Measurements from ENCODE around the gene SYT8. TPM values are rescaled to one million over a fixed set of nuclear protein-coding genes. Genes with fewer than 3 reads are reported as not detected.
A peak's percentile ranks its signal among the peaks of the same experiment; 100 is the strongest.

The SYT8 gene
- total RNA-seq, 1 donor from 2014 or later, result not detected

GRCh38 chr11:1852877-1853276 lies 18.1 kb downstream of the SYT8 start, which contains the start of gene LSP1:
LSP1 (plus strand) TSS chr11:1853084; CDS start chr11:1853145, 61 bp downstream.
- DNase-seq (ENCODE audit: missing footprints), result peak; percentile 79
- ATAC-seq, result peak; percentile 4
- intact Hi-C loops (cut with DNase I), result no loop called here

DNA sequence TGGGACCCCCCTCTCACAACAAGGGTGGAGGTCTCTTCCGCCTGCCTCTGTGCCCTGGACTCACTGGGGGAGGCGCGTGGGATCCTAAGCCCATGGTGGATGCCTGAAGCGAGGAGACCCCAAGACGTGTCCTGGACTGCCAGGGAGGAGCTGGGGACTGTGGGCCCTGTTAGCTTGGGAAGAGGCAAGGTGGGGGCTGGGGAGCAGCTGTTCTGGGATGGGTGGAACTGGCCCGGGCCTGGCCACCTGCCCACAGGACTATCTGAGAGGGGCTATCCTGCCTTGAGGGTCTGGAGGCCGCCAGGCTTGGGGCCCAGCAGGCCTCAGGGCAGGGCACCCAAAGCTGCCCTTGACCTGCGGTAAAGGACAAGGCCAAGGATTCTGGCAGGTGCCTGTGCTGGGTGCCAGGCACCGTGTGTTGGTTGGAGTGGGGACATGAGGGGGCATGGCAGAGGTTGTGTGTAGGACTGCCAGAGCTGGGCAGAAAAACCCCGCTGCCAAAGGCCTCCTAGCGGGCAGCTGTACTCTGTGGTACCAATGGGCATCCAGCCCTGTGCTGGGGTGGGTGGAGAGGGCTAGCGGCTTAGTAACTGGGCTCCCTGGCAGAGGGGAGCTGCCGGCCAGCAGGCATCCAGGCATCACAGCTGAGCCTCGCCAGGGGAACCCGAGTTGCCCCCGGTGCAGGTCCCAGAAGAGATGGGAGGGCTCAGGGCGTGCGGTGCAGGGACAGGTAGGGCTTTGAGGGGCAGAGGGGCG lies 18.8 kb downstream of the SYT8 start:
- peak; percentile 59 for DNase-seq (ENCODE audit: missing footprints)
- intact Hi-C loops (cut with DNase I), result no loop called here
- no peak for ATAC-seq

- peak; percentile 55 for DNase-seq (ENCODE audit: missing footprints)
- no peak for ATAC-seq
- intact Hi-C loops (cut with DNase I), result no loop called here
These were observed 19.6 kb downstream of the SYT8 start for GRCh38 chr11:1854132-1854948.

DNA sequence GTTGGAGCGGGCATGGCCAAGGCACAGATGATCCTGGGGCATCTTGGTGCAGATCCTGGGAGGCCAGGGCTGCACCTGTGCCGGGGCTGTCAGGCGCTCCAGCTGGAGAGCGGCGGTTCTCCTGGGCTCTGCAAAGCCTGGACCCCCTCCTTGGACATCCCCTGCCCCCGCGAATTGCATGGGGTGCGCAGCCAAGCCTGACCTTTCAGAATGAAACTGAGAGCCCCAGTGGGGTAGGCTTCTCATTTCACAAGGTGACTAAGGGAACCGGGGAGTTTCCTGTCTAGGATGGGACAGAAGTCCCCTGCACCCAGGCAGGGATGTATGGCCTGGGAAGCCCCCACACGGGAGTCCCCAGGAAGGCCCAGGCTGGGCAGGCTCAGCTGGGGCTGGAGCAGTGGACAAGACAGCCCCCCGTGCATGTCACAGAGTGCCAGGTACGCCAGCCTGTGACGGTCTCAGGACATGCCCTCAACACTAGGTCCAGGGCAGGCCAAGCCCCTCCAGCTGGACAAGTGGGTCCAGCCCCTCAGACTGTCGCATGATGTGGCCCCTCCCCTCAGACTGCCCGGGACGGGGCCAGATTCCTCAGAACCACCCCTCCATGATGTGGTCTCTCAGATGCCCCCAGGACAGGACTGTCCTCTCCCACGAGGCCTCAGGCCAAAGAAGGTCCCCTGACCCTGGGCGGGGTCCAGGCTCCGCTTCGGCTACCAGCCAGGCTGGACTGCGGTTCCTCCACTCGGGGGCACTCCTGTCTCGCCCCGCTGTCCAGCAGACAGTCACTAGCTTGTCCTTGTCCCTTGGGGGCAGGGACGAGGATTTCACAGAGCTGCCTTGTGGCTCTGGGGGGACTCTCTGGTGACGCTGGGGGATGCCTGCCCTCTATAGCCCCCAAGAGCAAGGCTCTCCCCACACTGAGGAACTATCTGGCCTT lies 20.4 kb downstream of the SYT8 start:
- intact Hi-C loops (cut with DNase I), result no loop called here
- ATAC-seq (no peak), DNase-seq (ENCODE audit: missing footprints) (peak; percentile 61)

DNA sequence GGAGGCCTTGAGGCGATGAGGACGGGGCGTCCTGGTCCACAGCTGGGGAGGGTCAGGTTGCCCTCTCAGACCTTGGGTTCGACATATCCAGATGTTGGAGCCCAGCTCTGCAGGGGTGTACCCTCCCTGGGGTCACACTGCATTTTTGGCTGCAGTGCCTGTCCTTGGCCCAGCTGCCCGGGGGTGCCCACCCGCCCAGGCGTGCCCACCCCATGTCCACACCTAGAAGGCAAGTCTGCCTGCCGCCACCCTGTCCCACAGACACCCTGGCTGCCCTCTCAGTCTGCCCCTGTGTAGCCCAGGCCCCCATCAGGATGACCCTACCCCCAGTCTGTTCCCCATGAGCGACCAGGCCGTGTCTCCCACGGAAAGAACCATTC lies 21.1 kb downstream of the SYT8 start:
- ATAC-seq (no peak), DNase-seq (ENCODE audit: missing footprints) (peak; percentile 26)
- intact Hi-C loops (cut with DNase I), result no loop called here

GRCh38 chr11:1856306-1857005 lies 21.7 kb downstream of the SYT8 start:
- ATAC-seq, result no peak
- intact Hi-C loops (cut with DNase I), result no loop called here
- DNase-seq (ENCODE audit: missing footprints), result peak; percentile 31

- ATAC-seq (no peak), DNase-seq (ENCODE audit: missing footprints) (peak; percentile 46)
- intact Hi-C loops (cut with DNase I), result no loop called here
These were observed 22.3 kb downstream of the SYT8 start for GRCh38 chr11:1857064-1857463.

- intact Hi-C loops (cut with DNase I), result no loop called here
- peak; percentile 76 for DNase-seq (ENCODE audit: missing footprints)
These were observed 23.4 kb downstream of the SYT8 start for GRCh38 chr11:1858154-1858553.

GRCh38 chr11:1858576-1858975 lies 23.8 kb downstream of the SYT8 start:
- DNase-seq (ENCODE audit: missing footprints) (no peak), ATAC-seq (no peak)
- intact Hi-C loops (cut with DNase I), result no loop called here

More at GRCh38 chr11:1858154-1858553, 23.4 kb downstream of the SYT8 start:
- ATAC-seq, result no peak

DNA sequence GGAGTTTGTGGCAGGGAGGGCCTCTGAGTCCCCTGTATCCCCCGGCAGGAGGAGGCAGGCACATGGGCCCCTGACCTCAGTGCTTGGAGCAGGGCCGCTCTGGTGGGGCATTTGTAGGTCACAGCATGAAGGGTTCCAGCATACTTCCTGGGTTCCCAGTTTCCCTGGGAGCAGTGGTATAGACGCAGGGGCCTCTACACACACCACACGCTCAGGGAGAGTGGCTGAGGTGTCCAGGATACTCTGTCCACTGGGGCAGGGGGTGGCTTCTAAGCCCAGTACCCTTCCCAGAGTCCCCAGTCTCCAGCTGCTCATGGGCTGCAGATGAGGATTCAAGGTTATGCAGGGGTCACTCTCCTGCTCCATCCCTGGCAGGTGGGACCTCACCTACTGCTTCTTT lies 24.2 kb downstream of the SYT8 start:
- ATAC-seq, result no peak
- DNase-seq (ENCODE audit: missing footprints), result peak; percentile 23
- intact Hi-C loops (cut with DNase I), result no loop called here

DNA sequence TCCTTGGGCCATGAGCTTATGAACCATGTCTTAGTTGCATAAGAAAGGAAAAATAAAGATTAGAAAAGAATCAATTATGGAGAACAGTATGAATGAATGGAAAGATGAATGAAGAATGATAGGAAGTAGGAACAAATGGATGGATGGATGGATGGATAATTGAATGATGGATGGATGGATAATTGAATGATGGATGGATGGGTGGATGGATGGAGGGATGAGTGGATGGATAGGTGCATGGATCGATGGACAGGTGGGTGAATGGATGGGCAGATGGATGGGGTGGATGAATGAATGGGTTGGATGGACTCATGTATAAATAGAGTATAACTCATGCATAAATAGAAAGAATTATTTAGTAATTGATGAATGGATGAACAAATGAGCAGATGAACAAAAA lies 25.3 kb downstream of the SYT8 start:
- intact Hi-C loops (cut with DNase I), result no loop called here
- no peak for DNase-seq (ENCODE audit: missing footprints)
- ATAC-seq, result no peak

DNA sequence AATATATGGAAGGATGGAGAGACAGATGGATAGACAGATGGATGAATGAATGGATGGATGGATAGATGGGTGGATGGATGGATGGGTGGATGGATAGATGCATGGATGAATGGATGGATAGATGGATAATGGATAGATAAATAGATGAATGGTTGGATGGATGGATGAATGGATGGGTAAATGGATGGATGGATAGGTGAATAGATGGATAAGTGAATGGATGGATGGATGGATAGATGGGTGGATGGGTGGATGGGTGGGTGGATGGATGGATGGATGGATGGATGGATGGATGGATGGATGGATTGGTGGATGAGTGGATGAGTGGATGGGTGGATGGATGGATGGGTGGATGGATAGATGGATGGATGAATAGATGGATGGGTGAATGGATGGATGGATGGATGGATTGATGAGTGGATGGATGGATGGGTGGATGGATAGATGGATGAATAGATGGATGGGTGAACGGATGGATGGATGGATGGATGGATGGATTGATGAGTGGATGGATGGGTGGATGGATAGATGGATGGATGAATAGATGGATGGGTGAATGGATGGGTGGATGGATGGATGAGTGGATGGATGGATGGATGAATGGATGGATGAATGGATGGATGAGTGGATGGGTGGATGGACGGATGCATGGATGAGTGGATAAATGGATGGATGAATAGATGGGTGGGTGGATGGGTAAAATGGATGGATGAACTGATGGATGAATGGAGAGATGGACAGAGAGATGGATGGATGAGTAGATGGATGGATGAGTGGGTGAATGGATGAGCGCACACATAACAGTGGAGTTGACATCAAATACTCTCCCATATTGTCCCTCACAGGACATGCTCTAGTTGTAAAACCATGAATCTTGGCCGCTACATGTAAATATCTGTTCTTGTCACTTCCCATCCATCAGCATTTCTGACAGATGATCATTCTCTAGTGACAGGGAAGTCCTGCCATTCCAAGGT lies 26.9 kb downstream of the SYT8 start:
- ATAC-seq (no peak), DNase-seq (ENCODE audit: missing footprints) (no peak)
- intact Hi-C loops (cut with DNase I), result no loop called here

DNA sequence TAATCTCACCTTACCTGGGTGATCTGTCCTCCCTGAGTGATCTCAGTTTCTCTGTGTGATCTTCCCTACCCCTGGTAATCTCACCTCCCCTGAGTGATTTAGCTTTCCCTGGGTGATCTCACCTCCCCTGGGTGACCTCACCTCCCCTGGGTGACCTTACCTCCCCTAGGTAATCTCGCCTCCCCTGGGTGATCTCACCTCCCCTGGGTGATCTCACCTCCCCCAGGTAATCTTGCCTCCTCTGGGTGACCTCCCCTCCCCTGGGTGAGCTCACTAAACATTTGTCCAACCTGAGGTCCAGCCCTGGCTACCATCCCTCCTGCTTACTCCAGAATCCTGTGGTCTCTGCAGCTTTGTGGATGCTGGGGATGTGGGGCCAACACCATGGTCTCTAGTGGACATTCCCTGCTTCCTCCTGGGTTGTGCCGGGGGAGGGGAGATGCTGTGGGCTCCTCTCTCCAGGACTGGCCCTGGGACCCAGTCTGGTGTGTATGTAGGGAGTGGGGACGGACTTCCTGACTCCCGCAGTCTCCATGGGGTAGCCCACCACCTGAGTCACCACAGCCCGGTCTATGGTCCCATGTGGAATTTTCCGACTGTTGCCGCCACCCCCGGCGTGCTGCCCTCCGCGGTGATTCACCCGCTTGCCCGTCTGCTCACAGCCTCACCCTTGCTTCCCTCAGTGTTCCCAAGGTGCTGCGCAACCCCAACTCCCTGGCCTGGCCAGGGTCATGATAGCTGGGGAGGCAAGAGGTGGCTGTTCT lies 28.0 kb downstream of the SYT8 start:
- ATAC-seq, result no peak
- DNase-seq (ENCODE audit: missing footprints), result no peak
- intact Hi-C loops (cut with DNase I), result no loop called here

DNA sequence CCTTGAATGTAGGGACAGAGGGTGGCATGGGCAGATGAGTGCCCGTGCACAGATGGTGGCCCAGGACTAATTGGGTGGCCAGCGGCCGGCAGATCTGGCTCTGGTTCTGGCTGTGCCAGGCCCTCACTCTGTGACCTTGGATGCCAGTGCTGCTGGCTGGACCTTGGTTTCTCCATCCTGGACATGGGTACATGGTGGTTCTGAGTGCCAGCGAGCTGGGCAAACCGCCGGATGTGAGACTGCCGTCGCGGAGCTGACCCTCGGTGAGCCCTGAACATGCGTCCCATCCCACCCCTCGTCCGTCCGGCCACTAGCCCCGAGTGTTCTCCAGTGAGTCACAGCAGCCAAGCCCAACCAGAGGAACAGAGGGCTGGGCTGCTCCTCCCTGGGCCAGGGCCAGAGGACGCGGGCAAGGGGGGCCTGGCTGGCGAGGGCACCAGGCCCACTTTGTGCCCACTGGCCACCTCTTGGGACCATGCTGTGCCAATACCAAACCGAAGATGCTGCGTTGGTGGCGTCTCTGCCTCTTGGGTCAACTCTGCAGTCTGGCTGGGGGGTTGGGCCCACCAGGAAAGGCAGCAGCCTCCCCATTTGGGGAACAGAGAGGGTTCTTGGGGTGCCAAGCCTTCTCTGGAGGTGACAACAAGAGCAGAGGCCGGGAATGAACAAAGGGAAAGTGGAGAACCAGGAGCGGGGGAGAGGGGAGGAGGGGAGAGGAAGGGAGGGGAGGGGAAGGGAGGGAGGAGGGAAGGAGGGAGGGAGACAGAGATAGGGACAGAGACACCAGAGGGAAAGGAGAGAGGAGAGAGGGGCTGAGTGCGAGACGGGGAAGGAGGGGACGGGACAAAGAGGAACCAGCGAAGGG lies 28.8 kb downstream of the SYT8 start:
- ATAC-seq (peak; percentile 26), DNase-seq (ENCODE audit: missing footprints) (peak; percentile 91)
- intact Hi-C loops (cut with DNase I), result no loop called here

DNA sequence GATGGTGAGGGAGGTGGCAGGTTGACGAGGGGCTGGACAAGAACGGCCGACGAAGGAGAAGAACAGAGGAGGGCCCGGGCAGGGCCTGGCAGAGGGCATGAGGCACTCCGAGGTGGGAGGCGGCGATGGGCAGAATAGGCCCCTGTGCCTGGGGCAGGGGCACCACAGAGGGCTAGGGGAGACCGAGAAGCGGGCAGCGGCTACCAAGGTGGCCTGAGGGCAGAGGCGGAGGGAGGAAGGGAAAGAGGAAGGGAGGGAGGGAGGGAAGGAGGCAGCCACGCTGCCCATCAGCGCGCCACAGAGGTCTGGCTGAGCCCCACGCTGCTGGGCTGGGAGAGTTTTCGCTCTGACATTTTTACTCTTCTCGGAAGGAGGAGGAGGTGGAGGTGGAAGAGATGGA lies 29.4 kb downstream of the SYT8 start:
- peak; percentile 5 for ATAC-seq
- DNase-seq (ENCODE audit: missing footprints), result peak; percentile 68
- intact Hi-C loops (cut with DNase I), result no loop called here

Measured in Right ventricle myocardium inferior (tissue), 1 donor.